Activated naive CD4-positive, alpha-beta T cell treated with anti-CD3 and anti-CD28 coated beads for 36 hours (primary cell): ENCODE data around the gene CHMP4B. TPM values are rescaled to one million over a fixed set of nuclear protein-coding genes. Genes with fewer than 3 reads are reported as not detected.
"Not testable (repeated sequence)": the region's sequence is repeated elsewhere in the genome, so short reads cannot be mapped to it uniquely, and the experiment has no call there.

Experiments used
- CTCF ChIA-PET: fragments of 350-600 bp; sonication (Branson Sonifier 250); formaldehyde crosslinking; loops from one replicate; lab custom pipeline; 2021; ENCODE audit warnings: antibody characterized with exemption; lab: Charles Lee
- DNase-seq: peaks from one replicate; pipeline ENCODE4 v3.0.0-alpha.2; 2020
- H3K27ac Mint-ChIP-seq: one replicate; pipeline ENCODE4 v1.8.0; 2021; ENCODE audit warnings: mild to moderate bottlenecking, mixed read lengths
- H3K27me3 Mint-ChIP-seq: one replicate; pipeline ENCODE4 v1.8.0; 2021; ENCODE audit warnings: low read depth, mixed read lengths
- H3K36me3 Mint-ChIP-seq: one replicate; pipeline ENCODE4 v1.8.0; 2021; ENCODE audit warnings: low read depth, mixed read lengths
- H3K4me1 Mint-ChIP-seq: one replicate; pipeline ENCODE4 v1.8.0; 2021; ENCODE audit warnings: low read depth, mixed read lengths
- H3K4me3 Mint-ChIP-seq: one replicate; pipeline ENCODE4 v1.8.0; 2021; ENCODE audit warnings: mild to moderate bottlenecking, moderate library complexity, mixed read lengths
- H3K9me3 Mint-ChIP-seq: one replicate; pipeline ENCODE4 v1.8.0; 2021; ENCODE audit warnings: mixed read lengths
- intact Hi-C: fragments of 100-400 bp; cut with micrococcal nuclease; formaldehyde crosslinking; loops from one replicate; pipeline ENCODE4 v1.15.1; 2023
- total RNA-seq, 2 experiments: library from RNA; stranded (reverse); gene quantifications; one replicate each; pipeline ENCODE4 v1.2.3, GENCODE V29; 2021

The CHMP4B gene
- total RNA-seq, 2 experiments from 2014 or later: 68.9 to 69.7 TPM

DNA sequence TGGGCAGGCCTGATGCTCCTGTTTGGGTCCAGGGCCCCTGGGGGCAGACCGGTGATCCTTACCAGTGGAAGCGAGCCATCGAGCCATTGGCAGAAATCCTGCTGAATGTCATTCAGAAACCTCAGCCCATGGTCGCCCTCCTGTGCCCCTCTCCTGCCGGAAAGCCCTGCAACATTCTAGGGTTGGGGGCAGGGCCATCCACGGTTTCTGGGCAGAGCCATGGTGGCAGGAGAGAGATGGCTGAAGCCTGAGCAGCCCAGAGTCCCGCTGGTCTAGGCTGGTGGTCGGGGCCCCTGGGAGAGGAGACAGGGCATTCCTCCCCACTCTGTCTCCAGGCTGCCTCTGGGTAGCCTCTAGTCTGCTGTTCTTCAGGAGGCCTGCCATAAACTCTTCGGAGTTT, 19.6 kb upstream of the CHMP4B start:
- Mint-ChIP-seq H3K9me3 (no peaks in the 10 kb centered on the region), H3K27me3 (no peaks in the 10 kb centered on the region), H3K4me1 (no peaks in the 10 kb centered on the region), H3K4me3 (no peak overlapping the region), H3K27ac (no peak overlapping the region), H3K36me3 (peaks cover 10% of the 10 kb centered on the region)
- no peak for DNase-seq
- intact Hi-C loops: loop anchor here (5.0 kb wide), 1 partner anchor 51 kb away; no protein-coding TSS in a partner anchor
- CTCF ChIA-PET: interaction anchor here (0.6 to 4.3 kb wide), 22 partner anchors 10 to 386 kb away, joined by 3 to 25 read pairs (median 4); partner anchors contain the start of gene CHMP4B

- Mint-ChIP-seq H3K9me3 (no peaks in the 10 kb centered on the region), H3K36me3 (peaks cover 10% of the 10 kb centered on the region), H3K27ac (no peak overlapping the region), H3K4me1 (no peaks in the 10 kb centered on the region), H3K27me3 (no peaks in the 10 kb centered on the region), H3K4me3 (no peak overlapping the region)
- DNase-seq: peak; percentile 60
- CTCF ChIA-PET: interaction anchor here (0.6 to 4.3 kb wide), 29 partner anchors 9 to 386 kb away, joined by 3 to 25 read pairs (median 4); partner anchors contain the start of gene CHMP4B
- intact Hi-C loops: loop anchor here (1.0 to 5.0 kb wide), 3 partner anchors 50 to 337 kb away; no protein-coding TSS in a partner anchor
These were observed 19.1 kb upstream of the CHMP4B start for GRCh38 chr20:33791959-33792597.

GRCh38 chr20:33792598-33792989, 18.6 kb upstream of the CHMP4B start:
- H3K27ac Mint-ChIP-seq, H3K9me3 Mint-ChIP-seq, H3K4me1 Mint-ChIP-seq, H3K27me3 Mint-ChIP-seq, DNase-seq, H3K4me3 Mint-ChIP-seq: not testable (repeated sequence)
- intact Hi-C loops: loop anchor here (1.0 to 5.0 kb wide), 3 partner anchors 50 to 337 kb away; no protein-coding TSS in a partner anchor
- peaks cover 10% of the 10 kb centered on the region for H3K36me3 Mint-ChIP-seq
- CTCF ChIA-PET: interaction anchor here (0.6 to 4.3 kb wide), 21 partner anchors 9 to 494 kb away, joined by 3 to 25 read pairs (median 4); partner anchors contain the start of gene CHMP4B

DNA sequence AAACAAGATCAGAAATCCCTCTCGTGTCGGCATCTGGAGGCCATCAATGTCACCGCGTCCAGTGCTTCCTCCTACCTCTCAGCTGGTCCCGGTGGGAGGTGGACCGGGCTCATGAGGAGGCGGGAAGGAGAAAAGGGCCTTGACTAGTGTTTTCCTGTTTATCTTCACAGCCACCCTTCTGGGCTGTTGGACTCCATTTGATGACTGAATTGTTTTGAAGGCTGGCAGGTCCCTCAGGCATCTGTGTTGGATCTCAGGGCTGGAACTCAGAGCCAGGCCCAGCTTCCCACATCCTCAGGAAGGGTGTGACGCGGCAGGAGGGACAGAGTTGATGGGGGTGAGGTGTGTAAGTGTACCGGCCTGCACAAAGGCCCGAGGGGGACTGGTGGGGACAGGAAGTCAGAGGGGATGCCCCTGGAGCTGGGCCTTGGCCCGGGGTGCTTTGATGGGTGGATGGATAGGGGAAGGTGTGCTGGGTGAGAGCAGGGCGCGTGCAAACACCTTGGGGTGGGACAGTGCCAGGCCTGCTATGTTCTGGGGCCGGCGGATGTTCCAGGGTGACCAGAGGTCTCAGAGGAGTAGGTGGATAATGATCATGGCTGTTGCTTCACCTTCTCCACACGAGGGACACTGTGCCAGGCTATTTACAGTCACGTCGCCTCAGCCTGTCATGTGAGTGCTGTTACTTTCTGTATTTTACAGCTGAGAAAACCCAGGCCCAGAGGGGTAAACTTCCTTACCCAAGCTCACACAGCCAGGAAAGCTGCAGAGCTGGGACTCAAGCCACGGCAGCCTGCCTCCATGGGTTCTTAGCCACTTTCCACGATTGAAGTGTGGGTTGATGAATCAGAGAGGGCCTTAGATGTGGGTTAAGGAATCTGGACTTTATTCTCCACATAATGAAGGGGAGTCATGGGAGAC, 17.9 kb upstream of the CHMP4B start:
- Mint-ChIP-seq H3K27ac (no peak overlapping the region), H3K9me3 (no peaks in the 10 kb centered on the region), H3K4me3 (no peak overlapping the region), H3K4me1 (no peaks in the 10 kb centered on the region), H3K36me3 (peaks cover 10% of the 10 kb centered on the region), H3K27me3 (no peaks in the 10 kb centered on the region)
- intact Hi-C loops: loop anchor here (5.0 kb wide), 1 partner anchor 49 kb away; no protein-coding TSS in a partner anchor
- CTCF ChIA-PET: interaction anchor here (0.6 to 4.3 kb wide), 17 partner anchors 10 to 495 kb away, joined by 3 to 25 read pairs (median 4); partner anchors contain the start of gene CHMP4B
- DNase-seq: peak; percentile 7

DNA sequence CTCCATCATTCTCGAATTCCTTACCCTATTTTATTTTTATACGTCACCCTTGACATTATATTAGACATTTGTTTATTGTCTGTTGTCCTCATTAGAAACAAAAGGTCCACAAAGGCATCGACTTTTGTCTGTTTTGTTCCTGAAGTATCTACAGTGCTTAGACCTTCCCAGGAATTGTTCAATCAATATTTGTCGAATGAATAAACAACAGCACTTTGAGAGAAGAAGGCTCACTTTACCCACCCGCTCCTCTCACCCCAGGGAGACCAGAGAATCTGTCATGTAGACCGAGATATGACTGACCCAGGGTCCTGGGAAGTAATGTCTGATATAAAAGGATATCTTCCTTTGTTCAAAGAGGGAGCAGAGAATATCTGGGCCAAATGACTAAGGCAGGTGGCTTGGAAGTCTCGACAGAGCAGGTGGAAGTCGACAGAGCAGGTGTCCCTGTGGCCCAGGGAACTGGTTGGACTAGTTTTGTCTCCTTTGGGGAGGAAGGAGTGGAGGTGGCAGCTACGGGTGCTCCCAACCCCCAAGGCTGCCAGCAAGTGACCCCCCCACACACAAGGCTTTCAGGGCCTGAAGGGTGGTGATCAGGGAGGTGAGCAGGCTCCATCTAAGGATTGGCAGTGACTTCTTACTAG, 14.8 kb upstream of the CHMP4B start:
- Mint-ChIP-seq H3K27ac (no peak overlapping the region), H3K36me3 (no peaks in the 10 kb centered on the region), H3K4me3 (no peak overlapping the region), H3K27me3 (no peaks in the 10 kb centered on the region), H3K9me3 (no peaks in the 10 kb centered on the region), H3K4me1 (no peaks in the 10 kb centered on the region)
- intact Hi-C loops: no loop called here
- CTCF ChIA-PET: no interaction called here
- no peak for DNase-seq

DNA sequence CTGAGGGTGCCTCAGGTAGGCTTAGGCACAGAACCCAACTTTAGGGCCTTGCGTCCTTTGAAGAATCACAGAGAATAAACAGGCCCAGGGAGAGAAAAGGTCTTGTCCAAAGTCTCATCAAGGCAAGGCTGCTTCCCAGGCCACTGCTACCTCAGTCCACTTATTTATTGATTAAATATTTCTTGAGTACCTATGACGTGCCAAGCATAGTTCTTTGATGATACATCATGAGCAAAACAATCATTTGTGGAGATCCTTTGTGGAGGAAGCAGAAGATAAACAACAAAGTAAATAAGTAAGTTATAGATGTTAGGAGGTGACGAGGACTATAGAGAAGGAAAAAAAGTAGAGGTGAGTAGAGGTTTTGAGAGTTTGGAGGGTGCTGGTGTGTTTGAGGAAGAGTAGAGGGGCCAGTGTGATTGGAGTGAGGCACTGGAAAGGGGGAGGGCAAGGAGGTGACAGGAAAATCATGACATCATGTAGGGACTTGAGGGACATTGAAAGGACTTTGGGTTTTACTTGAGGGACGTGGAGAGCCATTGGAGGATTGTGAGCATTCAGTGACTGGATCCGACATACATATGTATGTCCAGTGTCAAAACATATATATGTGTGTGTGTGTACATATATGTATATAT, 14.1 kb upstream of the CHMP4B start:
- H3K27ac Mint-ChIP-seq: no peak overlapping the region
- no peak overlapping the region for H3K4me3 Mint-ChIP-seq

GRCh38 chr20:33798444-33798843, 12.7 kb upstream of the CHMP4B start:
- H3K4me1 Mint-ChIP-seq: no peaks in the 10 kb centered on the region
- intact Hi-C loops: no loop called here
- H3K36me3 Mint-ChIP-seq: no peaks in the 10 kb centered on the region
- H3K9me3 Mint-ChIP-seq: no peaks in the 10 kb centered on the region
- no peak overlapping the region for H3K27ac Mint-ChIP-seq
- H3K4me3 Mint-ChIP-seq: no peak overlapping the region
- CTCF ChIA-PET: no interaction called here
- H3K27me3 Mint-ChIP-seq: no peaks in the 10 kb centered on the region
- no peak for DNase-seq

More for the DNA sequence above, 14.1 kb upstream of the CHMP4B start:
- Mint-ChIP-seq H3K4me1 (no peaks in the 10 kb centered on the region), H3K9me3 (no peaks in the 10 kb centered on the region), H3K27me3 (no peaks in the 10 kb centered on the region), H3K36me3 (no peaks in the 10 kb centered on the region)
- intact Hi-C loops: no loop called here
- DNase-seq: no peak
- CTCF ChIA-PET: no interaction called here

DNA sequence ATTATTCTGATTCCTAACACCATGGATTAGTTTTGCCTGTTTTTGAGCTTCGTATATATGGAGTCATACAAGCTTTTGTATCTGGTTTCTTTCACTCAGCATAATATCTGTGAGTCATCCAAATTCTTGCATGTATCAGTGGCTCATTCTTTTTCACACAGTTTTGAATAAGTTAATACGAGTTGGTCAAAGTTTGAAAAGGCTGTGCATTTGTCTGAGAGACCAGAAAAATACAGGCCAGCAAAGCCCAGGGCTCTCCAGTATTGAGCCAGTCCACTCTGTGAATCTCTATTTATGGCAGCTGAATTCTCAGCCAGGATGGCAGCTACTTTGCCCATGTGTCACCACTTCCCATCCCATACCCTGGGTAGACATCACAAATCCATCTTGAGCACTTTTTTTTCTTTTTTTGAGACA, 7.2 kb upstream of the CHMP4B start:
- no peak overlapping the region for H3K4me3 Mint-ChIP-seq
- no peak overlapping the region for H3K27ac Mint-ChIP-seq
- H3K4me1 Mint-ChIP-seq: no peaks in the 10 kb centered on the region
- no peaks in the 10 kb centered on the region for H3K27me3 Mint-ChIP-seq
- no peaks in the 10 kb centered on the region for H3K36me3 Mint-ChIP-seq
- DNase-seq: no peak
- intact Hi-C loops: no loop called here
- CTCF ChIA-PET: interaction anchor here (1.8 kb wide), 1 partner anchor 12 kb away, joined by 6 read pairs; no protein-coding TSS in a partner anchor
- H3K9me3 Mint-ChIP-seq: no peaks in the 10 kb centered on the region

DNA sequence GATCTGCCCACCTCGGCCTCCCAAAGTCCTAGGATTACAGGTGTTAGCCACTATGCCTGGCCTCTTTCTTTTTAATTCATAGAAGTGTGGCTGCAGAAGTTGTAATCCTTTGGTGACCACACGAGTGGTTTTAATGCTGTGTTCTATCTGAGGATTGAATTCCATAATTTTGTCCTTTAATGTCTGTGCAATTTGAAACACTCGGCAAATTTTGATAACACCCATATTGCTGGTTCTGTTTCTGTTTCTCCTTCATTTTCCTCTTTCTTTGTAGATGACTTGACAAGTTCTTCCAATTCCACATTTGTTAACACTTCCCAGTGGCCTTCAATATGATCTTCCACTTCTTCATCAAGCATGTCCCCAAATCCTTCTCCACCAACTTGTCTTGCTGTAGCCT, 2.8 kb upstream of the CHMP4B start:
- H3K4me3 Mint-ChIP-seq: no peak overlapping the region
- no peak for DNase-seq
- peaks cover 10% of the 10 kb centered on the region for H3K36me3 Mint-ChIP-seq
- CTCF ChIA-PET: interaction anchor here (0.7 kb wide), 1 partner anchor 931 kb away, joined by 4 read pairs; no protein-coding TSS in a partner anchor
- H3K9me3 Mint-ChIP-seq: no peaks in the 10 kb centered on the region
- peaks cover 17% of the 10 kb centered on the region for H3K4me1 Mint-ChIP-seq
- H3K27me3 Mint-ChIP-seq: no peaks in the 10 kb centered on the region
- intact Hi-C loops: no loop called here
- H3K27ac Mint-ChIP-seq: no peak overlapping the region

GRCh38 chr20:33810259-33810658, 889 bp upstream of the CHMP4B start:
- CTCF ChIA-PET: interaction anchor here (1.0 to 2.7 kb wide), 3 partner anchors 17 to 103 kb away, joined by 5 to 14 read pairs (median 9); no protein-coding TSS in a partner anchor
- Mint-ChIP-seq H3K36me3 (peaks cover 15% of the 10 kb centered on the region), H3K4me3 (no peak overlapping the region), H3K27ac (no peak overlapping the region), H3K9me3 (no peaks in the 10 kb centered on the region), H3K27me3 (no peaks in the 10 kb centered on the region), H3K4me1 (peaks cover 33% of the 10 kb centered on the region)
- intact Hi-C loops: loop anchor here (2.0 to 5.0 kb wide), 4 partner anchors 143 to 867 kb away; partner anchors contain the start of genes ACTL10, ITCH and PIGU
- DNase-seq: no peak

DNA sequence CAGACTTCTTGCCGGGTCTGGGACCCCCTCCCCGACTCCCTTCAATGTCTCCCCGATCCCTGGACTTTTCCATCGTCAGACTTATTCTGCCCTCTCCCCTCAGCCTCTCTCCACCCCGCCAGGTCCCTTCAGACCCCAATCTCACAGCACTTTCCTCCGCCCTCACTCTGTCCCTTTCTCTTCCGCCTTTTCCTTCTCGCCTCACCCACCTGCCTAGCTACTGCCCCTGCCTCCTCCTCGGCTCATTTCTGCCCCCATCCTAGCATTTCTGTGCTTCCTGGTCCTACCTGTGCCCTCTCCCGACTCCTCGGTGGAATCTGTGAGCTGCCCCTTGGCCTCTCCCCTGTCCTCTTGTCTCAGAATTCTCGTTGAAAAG, 616 bp downstream of the CHMP4B start:
- Mint-ChIP-seq H3K27ac (peak overlapping the region; percentile 87), H3K36me3 (peaks cover 16% of the 10 kb centered on the region), H3K9me3 (no peaks in the 10 kb centered on the region), H3K27me3 (no peaks in the 10 kb centered on the region), H3K4me3 (peak overlapping the region; percentile 87), H3K4me1 (peaks cover 48% of the 10 kb centered on the region)
- CTCF ChIA-PET: interaction anchor here (2.7 kb wide), 1 partner anchor 19 kb away, joined by 14 read pairs; no protein-coding TSS in a partner anchor
- intact Hi-C loops: loop anchor here (1.0 to 5.0 kb wide), 14 partner anchors 33 to 866 kb away; partner anchors contain the start of genes ACTL10, AHCY, E2F1 and EIF2S2
- peak; percentile 18 for DNase-seq
